Chondrocyte (in vitro differentiated cells): ENCODE data around the gene CIAO2A. TPM values are rescaled to one million over a fixed set of nuclear protein-coding genes. Genes with fewer than 3 reads are reported as not detected.

Source experiments
- DNase-seq: peaks from one replicate; pipeline ENCODE4 v3.0.0; 2021; ENCODE audit warnings: mixed read lengths, low spot score
- H3K27ac Mint-ChIP-seq: one replicate; pipeline ENCODE4 v1.8.0; 2021; ENCODE audit warnings: mild to moderate bottlenecking, moderate library complexity, mixed read lengths; ENCODE audit not compliant: unreplicated experiment
- H3K27me3 Mint-ChIP-seq: 2 replicates; pipeline ENCODE4 v1.8.0; 2021; ENCODE audit warnings: low read depth, mixed read lengths
- H3K36me3 Mint-ChIP-seq: 2 replicates; pipeline ENCODE4 v1.8.0; 2021; ENCODE audit warnings: low read depth, mixed read lengths
- H3K4me1 Mint-ChIP-seq: 2 replicates; pipeline ENCODE4 v1.8.0; 2021; ENCODE audit warnings: low read depth, mild to moderate bottlenecking, mixed read lengths
- H3K4me3 Mint-ChIP-seq: one replicate; pipeline ENCODE4 v1.8.0; 2021; ENCODE audit warnings: mild to moderate bottlenecking, moderate library complexity, mixed read lengths; ENCODE audit not compliant: unreplicated experiment
- H3K9me3 Mint-ChIP-seq: 2 replicates; pipeline ENCODE4 v1.8.0; 2021; ENCODE audit warnings: low read depth, mixed read lengths
- CTCF ChIP-seq: fragments of 200-600 bp; sonication (generic); IDR thresholded peaks from 2 replicates; pipeline ENCODE4 v1.5.0; 2021; ENCODE audit warnings: antibody characterized with exemption, mild to moderate bottlenecking, moderate library complexity
- total RNA-seq: library from RNA; stranded (reverse); gene quantifications from 3 replicates; pipeline ENCODE4 v1.2.1, GENCODE V29; 2021

Gene CIAO2A
- total RNA-seq, 1 donor from 2014 or later = 26.3 TPM

- TF ChIP-seq CTCF = no peak
- Mint-ChIP-seq H3K27me3 (no peaks in the 10 kb centered on the region), H3K36me3 (no peaks in the 10 kb centered on the region), H3K4me1 (peaks cover 5% of the 10 kb centered on the region), H3K4me3 (no peak overlapping the region), H3K27ac (no peak overlapping the region), H3K9me3 (no peaks in the 10 kb centered on the region)
- no peak for DNase-seq
These were observed 61.3 kb downstream of the CIAO2A start for GRCh38 chr15:64032329-64032728.

DNA sequence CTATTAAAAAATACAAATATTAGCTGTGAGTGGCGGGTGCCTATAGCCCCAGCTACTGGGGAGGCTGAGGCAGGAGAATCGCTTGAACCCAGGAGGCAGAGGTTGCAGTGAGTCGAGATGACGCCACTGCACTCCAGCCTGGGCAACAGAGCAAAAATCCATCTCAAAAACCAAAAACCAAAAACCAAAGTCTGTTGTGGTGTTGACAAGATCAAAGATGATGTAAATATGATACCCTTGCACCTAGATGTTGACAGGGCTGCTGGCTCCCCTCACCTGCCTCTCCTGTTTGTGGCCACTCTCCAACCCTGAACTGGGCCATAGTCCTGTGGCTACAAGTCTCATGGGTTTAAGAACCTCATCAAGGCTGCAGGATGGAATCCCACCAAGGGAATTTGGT lies 63.5 kb downstream of the CIAO2A start:
- Mint-ChIP-seq H3K4me1 (peaks cover 6% of the 10 kb centered on the region), H3K27ac (no peak overlapping the region), H3K36me3 (no peaks in the 10 kb centered on the region), H3K9me3 (no peaks in the 10 kb centered on the region), H3K27me3 (no peaks in the 10 kb centered on the region), H3K4me3 (no peak overlapping the region)
- DNase-seq = no peak
- TF ChIP-seq CTCF = no peak

GRCh38 chr15:64029633-64030032 lies 64.0 kb downstream of the CIAO2A start:
- no peak for TF ChIP-seq CTCF
- H3K9me3 Mint-ChIP-seq = no peaks in the 10 kb centered on the region
- H3K4me1 Mint-ChIP-seq = peaks cover 6% of the 10 kb centered on the region
- no peak overlapping the region for H3K27ac Mint-ChIP-seq
- H3K4me3 Mint-ChIP-seq = no peak overlapping the region
- no peaks in the 10 kb centered on the region for H3K36me3 Mint-ChIP-seq
- no peak for DNase-seq
- no peaks in the 10 kb centered on the region for H3K27me3 Mint-ChIP-seq

DNA sequence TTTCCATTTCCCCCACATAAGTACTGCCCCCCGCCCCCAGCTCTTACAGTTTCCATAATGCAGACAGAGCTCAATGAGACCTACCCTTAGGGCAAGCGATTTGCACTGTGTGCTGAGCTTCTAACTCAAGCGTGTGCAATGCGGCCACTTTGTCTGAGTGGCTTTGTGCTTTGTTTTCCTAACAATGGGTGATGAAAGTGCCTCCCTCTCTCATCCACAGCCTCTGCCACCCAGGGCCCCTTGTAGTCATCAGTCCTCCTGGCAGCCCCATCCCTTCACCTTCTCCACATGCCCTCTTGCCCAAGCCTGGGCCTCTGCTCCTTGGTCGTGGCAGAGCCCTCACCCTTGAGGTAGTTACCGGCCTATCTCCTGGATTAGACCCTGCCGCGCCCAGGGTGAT lies 64.5 kb downstream of the CIAO2A start:
- DNase-seq = no peak
- no peak overlapping the region for H3K4me3 Mint-ChIP-seq
- H3K9me3 Mint-ChIP-seq = no peaks in the 10 kb centered on the region
- H3K4me1 Mint-ChIP-seq = peaks cover 6% of the 10 kb centered on the region
- H3K27ac Mint-ChIP-seq = no peak overlapping the region
- no peaks in the 10 kb centered on the region for H3K36me3 Mint-ChIP-seq
- TF ChIP-seq CTCF = no peak
- H3K27me3 Mint-ChIP-seq = no peaks in the 10 kb centered on the region

DNA sequence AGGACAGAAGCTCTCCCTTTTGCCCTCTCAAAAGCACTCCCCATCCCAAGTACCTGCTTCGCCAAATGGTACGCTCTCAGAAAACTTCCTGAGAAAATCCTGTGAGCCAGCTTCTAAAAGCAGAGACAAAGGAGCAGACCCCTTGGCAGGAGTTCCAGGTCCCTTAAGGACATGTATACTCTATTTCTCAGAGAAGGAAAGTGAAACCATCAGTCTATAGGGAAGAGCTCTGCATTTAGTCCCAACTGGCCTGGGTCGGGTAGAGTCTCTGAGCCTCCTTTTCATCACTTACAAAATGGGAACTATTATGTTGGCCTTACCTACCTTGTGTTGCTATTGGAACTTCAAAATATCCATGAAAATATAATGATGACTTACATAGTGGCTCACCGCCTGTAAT lies 67.0 kb downstream of the CIAO2A start:
- Mint-ChIP-seq H3K27ac (no peak overlapping the region), H3K9me3 (no peaks in the 10 kb centered on the region), H3K36me3 (no peaks in the 10 kb centered on the region), H3K27me3 (no peaks in the 10 kb centered on the region), H3K4me3 (no peak overlapping the region), H3K4me1 (peaks cover 6% of the 10 kb centered on the region)
- DNase-seq = no peak
- TF ChIP-seq CTCF = no peak
